Ectodermal cell (in vitro differentiated cells): ENCODE data around the gene WDR6.

ENCODE experiments used
- H3K27ac ChIP-seq: 2 replicates; pipeline ENCODE4 v1.7.0; 2013; ENCODE audit warnings: mild to moderate bottlenecking, low read depth, low read length; ENCODE audit not compliant: insufficient read depth, poor library complexity, severe bottlenecking
- H3K27me3 ChIP-seq: 2 replicates; pipeline ENCODE4 v1.7.0; 2013; ENCODE audit warnings: mild to moderate bottlenecking, low read length; ENCODE audit not compliant: insufficient read depth, control insufficient read depth, poor library complexity, severe bottlenecking
- H3K36me3 ChIP-seq: one replicate; pipeline ENCODE4 v1.7.0; 2013; ENCODE audit warnings: low read length; ENCODE audit not compliant: control insufficient read depth, insufficient read depth
- H3K4me1 ChIP-seq: one replicate; pipeline ENCODE4 v1.7.0; 2013; ENCODE audit warnings: low read length; ENCODE audit not compliant: control insufficient read depth, insufficient read depth
- H3K4me3 ChIP-seq: 2 replicates; pipeline ENCODE4 v1.7.0; 2013; ENCODE audit warnings: low read depth, low read length, control low read depth; ENCODE audit not compliant: insufficient read depth
- H3K9me3 ChIP-seq: 2 replicates; pipeline ENCODE4 v1.7.0; 2013; ENCODE audit warnings: mild to moderate bottlenecking, low read length, moderate library complexity; ENCODE audit not compliant: control insufficient read depth
- WGBS, 2 experiments: methylation state at CpG; one replicate each; pipeline ENCODE4 v1.1.7; 2013; ENCODE audit warnings: missing lambda C conversion rate in 2 of 2; 5-methylcytosine and 5-hydroxymethylcytosine counted together

WDR6 gene

GRCh38 chr3:49021813-49022687 is 14.9 kb downstream of the WDR6 start, which contains the start of gene NDUFAF3:
NDUFAF3 (plus strand) TSS chr3:49022121; CDS start chr3:49022145, 24 bp downstream.
- peaks cover 26% of the 10 kb centered on the region for H3K36me3 ChIP-seq
- 0% methylated on average over 83 of the region's 83 CpGs for WGBS, 2 experiments

GRCh38 chr3:49022688-49023171 is 15.5 kb downstream of the WDR6 start:
- Histone ChIP-seq H3K27me3 (no peaks in the 10 kb centered on the region), H3K27ac (peak overlapping the region; percentile 97), H3K9me3 (no peaks in the 10 kb centered on the region), H3K4me3 (peak overlapping the region; percentile 97), H3K36me3 (peaks cover 32% of the 10 kb centered on the region), H3K4me1 (peaks cover 14% of the 10 kb centered on the region)
- whole genome bisulfite sequencing, 2 experiments, result 31 to 37% methylated on average over 12 of the region's 12 CpGs

More at GRCh38 chr3:49021813-49022687, 14.9 kb downstream of the WDR6 start, which contains the start of gene NDUFAF3:
- H3K27me3 ChIP-seq, result no peaks in the 10 kb centered on the region
- peaks cover 18% of the 10 kb centered on the region for H3K4me1 ChIP-seq
- no peaks in the 10 kb centered on the region for H3K9me3 ChIP-seq
- H3K27ac ChIP-seq, result peak within 1 kb of the TSS; percentile 97
- H3K4me3 ChIP-seq, result peak within 1 kb of the TSS; percentile 97

- WGBS, 2 experiments, result 90 to 92% methylated on average over 4 of the region's 4 CpGs
- H3K4me1 ChIP-seq, result peaks cover 21% of the 10 kb centered on the region
- no peaks in the 10 kb centered on the region for H3K27me3 ChIP-seq
- H3K9me3 ChIP-seq, result no peaks in the 10 kb centered on the region
- no peak overlapping the region for H3K27ac ChIP-seq
- H3K36me3 ChIP-seq, result peaks cover 32% of the 10 kb centered on the region
- H3K4me3 ChIP-seq, result no peak overlapping the region
Measured at GRCh38 chr3:49023775-49024174, 16.6 kb downstream of the WDR6 start.

- H3K4me3 ChIP-seq, result no peak overlapping the region
Measured at GRCh38 chr3:49024449-49024848, 17.3 kb downstream of the WDR6 start.

DNA sequence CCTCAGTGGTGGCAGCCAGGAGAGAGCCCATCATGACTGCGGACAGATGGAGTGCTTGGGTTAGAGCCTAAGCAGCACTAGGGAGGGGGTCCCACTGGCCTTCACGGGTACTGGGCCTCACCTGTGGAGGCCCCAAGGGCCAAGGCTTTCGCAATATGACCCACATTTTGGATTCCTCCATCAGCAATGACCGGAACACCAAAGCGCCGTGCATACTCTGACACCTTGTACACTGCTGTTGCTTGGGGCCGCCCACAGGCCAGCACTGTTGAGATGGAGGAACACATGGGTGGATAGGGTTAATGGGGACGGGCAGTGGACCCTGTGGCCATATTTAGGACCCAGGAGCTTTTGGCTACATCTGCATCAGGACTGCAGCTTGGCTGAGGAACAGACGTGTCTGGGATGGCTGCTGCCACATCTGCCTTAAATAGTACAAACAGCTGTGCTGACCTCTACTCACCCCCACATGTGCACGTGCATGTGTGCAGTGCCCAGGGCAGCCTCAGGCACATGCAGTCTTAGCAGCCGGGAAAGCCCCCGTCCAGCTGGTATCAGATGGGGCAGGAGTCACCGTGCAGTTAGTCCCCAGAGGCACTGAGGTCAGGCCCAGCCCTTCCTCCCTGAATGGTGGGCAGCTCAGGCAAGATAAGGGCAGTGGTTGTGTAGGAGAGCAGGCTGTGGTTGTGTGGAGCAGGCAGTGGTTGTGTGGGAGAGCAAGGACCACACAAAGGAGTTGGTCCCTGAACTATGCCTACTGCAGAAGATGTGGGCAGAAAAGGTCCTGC is 18.0 kb downstream of the WDR6 start:
- Histone ChIP-seq H3K27ac (no peak overlapping the region), H3K4me3 (no peak overlapping the region), H3K9me3 (no peaks in the 10 kb centered on the region), H3K27me3 (no peaks in the 10 kb centered on the region), H3K4me1 (peaks cover 18% of the 10 kb centered on the region), H3K36me3 (peaks cover 32% of the 10 kb centered on the region)
- 96% methylated on average over 13 of the region's 13 CpGs for WGBS, 2 experiments

More at GRCh38 chr3:49024449-49024848, 17.3 kb downstream of the WDR6 start:
- WGBS, 2 experiments, result 93 to 94% methylated on average over 5 of the region's 5 CpGs
- peaks cover 32% of the 10 kb centered on the region for H3K36me3 ChIP-seq
- H3K27me3 ChIP-seq, result no peaks in the 10 kb centered on the region
- H3K4me1 ChIP-seq, result peaks cover 22% of the 10 kb centered on the region
- H3K9me3 ChIP-seq, result no peaks in the 10 kb centered on the region
- no peak overlapping the region for H3K27ac ChIP-seq

GRCh38 chr3:49025793-49026520 is 18.8 kb downstream of the WDR6 start:
- Histone ChIP-seq H3K4me1 (peaks cover 18% of the 10 kb centered on the region), H3K36me3 (peaks cover 39% of the 10 kb centered on the region), H3K27me3 (no peaks in the 10 kb centered on the region), H3K27ac (no peak overlapping the region), H3K9me3 (no peaks in the 10 kb centered on the region), H3K4me3 (no peak overlapping the region)
- 97 to 99% methylated on average over 8 of the region's 8 CpGs for WGBS, 2 experiments

- Histone ChIP-seq H3K36me3 (peaks cover 44% of the 10 kb centered on the region), H3K4me3 (no peak overlapping the region), H3K27ac (no peak overlapping the region), H3K9me3 (no peaks in the 10 kb centered on the region), H3K4me1 (peaks cover 18% of the 10 kb centered on the region), H3K27me3 (no peaks in the 10 kb centered on the region)
- WGBS, 2 experiments, result 92 to 94% methylated on average over 3 of the region's 3 CpGs
Measured at GRCh38 chr3:49026536-49026935, 19.3 kb downstream of the WDR6 start.

GRCh38 chr3:49027634-49028033 is 20.4 kb downstream of the WDR6 start:
- Histone ChIP-seq H3K36me3 (peaks cover 55% of the 10 kb centered on the region), H3K27ac (no peak overlapping the region), H3K9me3 (no peaks in the 10 kb centered on the region), H3K4me3 (no peak overlapping the region), H3K4me1 (peaks cover 18% of the 10 kb centered on the region), H3K27me3 (no peaks in the 10 kb centered on the region)
- WGBS, 2 experiments, result 95% methylated on average over 9 of the region's 9 CpGs

DNA sequence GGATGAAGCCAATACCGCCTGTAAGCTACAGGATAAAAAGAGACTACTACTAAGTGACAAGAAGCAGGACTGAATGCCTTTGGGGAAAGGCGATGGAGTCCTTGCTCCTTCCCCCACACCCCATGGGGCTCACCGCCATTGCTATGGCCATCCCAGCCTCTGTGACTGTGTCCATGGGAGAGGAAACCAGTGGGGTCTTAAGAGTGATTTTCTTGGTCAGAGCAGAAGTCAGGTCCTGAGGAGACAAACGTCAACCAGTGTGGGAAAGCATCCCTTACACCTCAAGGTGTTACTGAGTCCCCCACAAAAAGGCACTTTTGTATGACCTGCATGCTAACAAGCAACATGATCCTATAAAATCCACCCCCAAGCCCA is 21.1 kb downstream of the WDR6 start:
- H3K27me3 ChIP-seq, result no peaks in the 10 kb centered on the region

More for the DNA sequence above, 21.1 kb downstream of the WDR6 start:
- H3K9me3 ChIP-seq, result no peaks in the 10 kb centered on the region
- peaks cover 11% of the 10 kb centered on the region for H3K4me1 ChIP-seq
- WGBS, 2 experiments, result 80 to 94% methylated on average over 4 of the region's 4 CpGs
- no peak overlapping the region for H3K27ac ChIP-seq
- peak overlapping the region; percentile 70 for H3K4me3 ChIP-seq
- peaks cover 62% of the 10 kb centered on the region for H3K36me3 ChIP-seq
